ENCODE results near the gene CHD9.
A peak's percentile ranks its signal among the peaks of the same experiment; 100 is the strongest.
"Not testable (repeated sequence)": the region's sequence is repeated elsewhere in the genome, so short reads cannot be mapped to it uniquely, and the experiment has no call there.

CHD9 gene

DNA sequence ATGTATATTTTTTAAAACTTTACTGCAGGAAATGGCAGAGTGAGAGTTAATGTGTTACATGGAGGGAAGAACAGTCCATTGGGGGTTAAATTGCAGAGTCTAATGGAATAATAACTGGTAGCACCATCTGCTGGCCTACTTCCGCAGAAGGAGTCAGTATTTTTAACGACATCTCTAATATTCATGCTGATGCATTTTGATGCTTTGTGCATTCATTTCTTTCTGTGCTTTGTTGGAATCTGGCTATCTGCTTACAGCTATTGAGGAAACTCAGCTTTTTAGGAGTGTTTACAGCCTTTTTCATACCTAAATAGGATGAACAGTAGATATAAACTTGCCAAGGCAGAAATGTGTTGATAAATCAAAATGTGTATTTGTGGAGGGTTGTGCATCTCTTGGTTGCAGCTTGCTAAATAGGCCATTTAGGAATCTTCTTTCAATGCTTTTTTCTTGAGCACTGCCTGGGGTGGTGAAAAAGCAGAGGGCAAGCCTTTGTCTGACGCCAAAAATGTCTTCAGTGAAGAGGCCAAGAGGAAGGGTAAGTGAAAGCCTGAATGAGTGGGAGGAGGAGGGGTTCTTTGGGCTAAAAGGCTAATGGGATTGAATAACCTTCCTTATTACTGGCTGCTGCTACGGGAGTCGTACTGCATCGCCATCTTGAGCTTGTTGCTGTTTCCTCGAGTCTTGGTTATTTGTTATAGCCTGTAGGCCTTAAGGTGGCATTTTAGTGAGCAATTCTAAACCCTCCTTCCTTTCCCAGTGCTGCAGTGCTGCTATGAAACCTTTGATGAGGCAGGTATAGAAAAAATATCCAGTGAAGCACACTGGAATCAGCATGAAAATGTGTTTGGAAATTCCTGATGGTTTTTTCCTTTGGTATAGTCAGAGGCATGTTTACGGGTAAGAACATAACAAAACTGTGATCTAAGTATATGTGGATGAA is 153.3 kb downstream of the CHD9 start:
- DNase-seq (ENCODE audit: low read depth, low spot score), result peak; percentile 89

DNA sequence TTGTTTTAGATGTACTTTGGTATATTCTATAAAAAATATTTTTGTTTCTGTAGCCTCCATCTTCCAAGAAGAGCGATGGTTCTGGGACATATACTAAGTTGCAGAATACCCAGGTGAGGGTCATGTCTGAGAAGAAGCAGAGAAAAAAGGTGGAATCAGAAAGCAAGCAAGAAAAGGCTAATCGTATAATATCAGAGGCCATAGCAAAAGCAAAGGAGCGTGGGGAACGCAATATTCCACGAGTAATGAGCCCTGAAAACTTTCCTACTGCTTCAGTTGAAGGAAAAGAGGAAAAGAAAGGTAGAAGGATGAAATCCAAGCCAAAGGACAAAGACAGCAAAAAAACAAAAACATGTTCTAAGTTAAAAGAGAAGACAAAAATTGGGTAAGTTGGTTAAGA is 154.6 kb downstream of the CHD9 start:
- peak; percentile 13 for DNase-seq (ENCODE audit: low read depth, low spot score)

DNA sequence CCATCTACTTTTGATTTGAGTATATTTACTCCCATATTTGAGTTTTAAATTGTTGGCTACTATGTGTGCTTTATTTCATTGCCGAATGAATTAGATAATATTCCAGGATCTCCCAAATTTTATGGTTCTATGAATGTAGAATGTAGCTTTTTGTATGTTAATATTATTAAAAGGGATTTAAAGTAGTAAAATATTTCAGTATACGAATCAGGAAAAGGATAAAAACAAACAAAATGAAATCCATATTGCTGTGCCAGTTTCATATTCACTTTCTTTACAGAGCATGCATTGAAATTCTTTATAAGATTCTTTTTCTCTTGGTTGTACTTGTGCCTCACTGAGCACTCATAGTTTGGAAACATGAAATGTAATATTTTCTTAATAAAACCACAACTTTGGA is 155.1 kb downstream of the CHD9 start:
- DNase-seq (ENCODE audit: low read depth, low spot score), result no peak

DNA sequence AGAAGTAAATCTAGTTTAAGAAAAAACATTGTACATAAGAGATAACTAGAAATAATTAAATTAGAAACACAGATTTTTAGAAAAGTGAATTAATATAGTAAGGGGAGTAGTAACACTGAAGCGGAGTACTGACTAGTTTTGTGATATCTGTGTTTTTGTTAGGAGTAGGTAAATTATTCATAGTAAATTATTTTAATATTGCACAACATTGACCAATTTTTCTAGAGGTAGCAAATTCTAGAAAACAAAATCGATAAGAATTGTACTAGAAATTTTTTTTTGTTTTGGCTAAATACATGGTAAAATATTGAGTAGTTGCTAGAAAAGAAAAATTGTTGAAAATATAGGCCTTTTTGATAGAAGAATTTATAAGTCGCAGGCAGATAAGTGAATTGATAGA is 156.5 kb downstream of the CHD9 start:
- DNase-seq (ENCODE audit: low read depth, low spot score), result no peak

DNA sequence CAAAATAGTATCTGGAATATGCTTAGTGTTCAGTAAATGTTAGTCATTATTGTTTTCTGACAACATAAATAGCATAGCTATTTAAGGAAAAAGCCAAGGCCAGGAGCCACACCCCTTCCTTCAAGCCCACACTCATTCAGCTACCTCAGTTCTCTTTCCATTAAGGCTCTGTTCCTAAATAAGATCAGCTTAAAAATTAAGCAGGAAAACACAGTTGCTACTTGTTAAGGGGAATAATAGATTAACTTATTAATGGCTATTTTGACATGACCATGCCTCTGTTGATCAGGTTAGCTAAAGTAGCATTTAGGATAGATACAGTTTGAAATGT is 158.1 kb downstream of the CHD9 start:
- no peak for DNase-seq (ENCODE audit: low read depth, low spot score)

DNA sequence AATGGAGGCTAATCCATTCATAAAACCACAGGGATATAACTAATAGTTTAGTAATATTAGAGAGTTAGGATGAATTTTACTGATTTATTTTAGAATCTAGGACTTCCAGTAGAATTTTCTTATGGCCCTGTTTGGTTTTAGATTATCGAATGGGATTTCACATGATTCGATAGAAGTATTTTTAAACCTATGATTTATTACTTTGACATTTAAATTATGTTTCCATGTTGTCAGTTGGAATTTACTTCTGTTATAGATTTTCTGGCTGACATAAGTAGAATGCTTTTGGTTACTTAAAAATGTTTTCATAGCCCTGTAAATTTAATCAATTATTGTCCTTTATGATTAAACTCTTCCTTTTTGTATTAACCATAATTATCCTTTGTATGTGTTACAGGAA is 158.8 kb downstream of the CHD9 start:
- no peak for DNase-seq (ENCODE audit: low read depth, low spot score)

DNA sequence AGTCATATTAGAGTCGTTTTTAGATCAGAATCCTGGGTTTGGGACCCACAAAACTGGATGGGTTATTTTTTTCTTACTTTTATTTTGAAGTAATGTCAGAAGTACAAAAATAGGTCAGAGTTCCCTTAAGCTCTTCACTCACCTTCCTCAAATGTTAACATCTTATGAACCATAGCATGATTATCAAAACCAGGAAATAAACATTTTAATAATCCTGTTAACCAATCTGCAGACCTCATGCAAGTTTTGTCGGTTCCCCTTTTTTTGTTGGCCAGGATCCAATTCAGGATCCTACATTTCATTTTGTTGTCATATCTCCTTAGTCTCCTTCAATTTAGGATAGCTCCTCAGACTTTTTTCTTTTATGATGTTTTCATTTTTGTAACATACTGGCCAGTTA is 162.0 kb downstream of the CHD9 start:
- no peak for DNase-seq (ENCODE audit: low read depth, low spot score)

DNA sequence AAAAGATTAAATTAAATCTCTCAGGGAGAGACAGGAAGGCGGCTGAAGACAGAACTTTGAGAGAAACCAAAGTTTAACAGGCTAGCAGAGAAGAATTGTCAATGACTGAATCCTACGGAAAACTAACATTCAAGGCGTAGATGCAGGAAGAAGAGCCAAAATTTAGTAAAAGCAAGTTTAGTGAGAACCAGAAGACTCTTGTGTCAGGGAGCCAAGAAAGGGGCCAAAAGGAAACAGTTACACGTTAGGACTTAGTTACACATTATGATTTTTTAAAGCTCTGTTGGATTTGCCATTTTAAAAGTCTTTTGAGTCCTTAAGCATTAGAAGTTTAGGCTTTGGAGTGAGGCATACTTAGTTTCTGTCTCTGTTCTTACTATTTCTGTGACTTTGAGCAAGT is 164.6 kb downstream of the CHD9 start:
- no peak for DNase-seq (ENCODE audit: low read depth, low spot score)

DNA sequence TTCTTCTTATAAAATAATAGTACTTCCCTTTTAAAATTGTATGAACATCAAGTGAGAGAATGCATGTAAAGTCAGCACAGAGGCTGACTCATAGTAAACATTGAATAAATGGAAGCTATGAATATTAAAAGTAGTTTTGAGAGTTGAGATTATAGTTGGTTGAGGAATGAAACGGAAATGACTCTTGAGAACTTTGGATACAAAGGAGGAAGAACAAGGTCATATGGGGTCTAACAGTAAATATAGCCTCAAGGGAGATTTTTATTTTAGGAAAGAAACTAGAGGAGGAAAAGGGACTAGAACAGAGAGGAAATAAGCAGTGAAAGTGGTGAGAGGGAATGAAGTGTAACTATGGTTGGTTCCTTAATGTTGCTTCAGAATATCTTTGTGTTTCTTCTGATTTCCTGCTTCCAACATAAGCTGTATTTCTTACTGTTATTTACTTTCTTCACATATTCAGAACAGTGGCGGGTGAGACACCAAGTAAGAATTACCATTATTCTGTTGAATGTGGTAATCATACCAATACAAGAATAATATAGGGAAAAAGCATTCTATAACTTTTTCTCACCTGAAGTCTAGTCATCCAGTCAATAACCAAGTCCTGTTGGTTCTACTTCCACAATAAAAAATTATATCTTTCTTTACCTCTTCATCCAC is 165.1 kb downstream of the CHD9 start:
- no peak for DNase-seq (ENCODE audit: low read depth, low spot score)

DNA sequence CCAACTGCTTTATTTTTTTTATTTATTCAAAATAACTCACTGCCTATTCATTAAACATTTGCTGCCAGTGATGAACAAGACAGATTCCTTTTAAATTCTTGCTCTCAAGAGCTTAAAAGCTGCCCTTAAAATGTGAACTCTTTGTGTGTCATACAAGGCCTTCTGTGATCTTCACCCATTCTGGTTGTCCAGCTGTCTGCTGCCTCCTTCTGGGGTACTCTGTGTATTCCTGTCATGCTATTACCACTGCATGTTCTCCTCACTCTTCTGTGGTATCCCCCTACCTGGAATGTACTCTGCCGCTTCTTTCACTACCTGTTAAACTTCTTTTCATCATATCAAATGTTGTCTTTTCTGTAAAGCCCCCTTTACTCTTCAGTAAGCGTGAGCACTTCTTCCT is 165.8 kb downstream of the CHD9 start:
- DNase-seq (ENCODE audit: low read depth, low spot score), result peak; percentile 25

DNA sequence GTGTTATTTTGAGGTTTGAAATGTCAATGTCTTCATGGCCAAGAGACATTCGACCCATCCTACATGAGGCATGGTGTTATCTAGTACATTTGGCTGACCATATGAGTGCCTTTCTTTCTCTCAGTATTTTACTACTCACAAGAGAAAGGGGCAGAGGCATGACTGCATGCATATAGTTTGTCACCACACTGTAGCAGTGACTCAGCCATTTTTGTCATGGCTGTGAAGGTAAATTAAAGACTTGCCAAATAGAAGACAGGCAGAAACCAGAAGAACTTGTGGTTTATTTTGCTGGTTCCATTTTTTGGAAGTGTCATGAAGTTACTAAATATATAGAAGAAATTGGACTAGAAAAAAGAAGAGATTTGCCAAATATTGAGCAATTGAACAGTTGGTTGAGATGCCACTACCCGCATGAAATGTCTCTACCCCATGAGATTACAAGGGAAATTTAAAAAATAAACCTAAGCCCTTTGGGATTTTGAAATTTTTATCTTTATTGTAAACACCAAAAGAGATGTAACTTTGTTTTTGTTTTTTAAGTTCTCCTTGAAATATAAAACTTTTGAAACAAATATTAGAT is 170.3 kb downstream of the CHD9 start:
- DNase-seq (ENCODE audit: low read depth, low spot score), result peak; percentile 24

DNA sequence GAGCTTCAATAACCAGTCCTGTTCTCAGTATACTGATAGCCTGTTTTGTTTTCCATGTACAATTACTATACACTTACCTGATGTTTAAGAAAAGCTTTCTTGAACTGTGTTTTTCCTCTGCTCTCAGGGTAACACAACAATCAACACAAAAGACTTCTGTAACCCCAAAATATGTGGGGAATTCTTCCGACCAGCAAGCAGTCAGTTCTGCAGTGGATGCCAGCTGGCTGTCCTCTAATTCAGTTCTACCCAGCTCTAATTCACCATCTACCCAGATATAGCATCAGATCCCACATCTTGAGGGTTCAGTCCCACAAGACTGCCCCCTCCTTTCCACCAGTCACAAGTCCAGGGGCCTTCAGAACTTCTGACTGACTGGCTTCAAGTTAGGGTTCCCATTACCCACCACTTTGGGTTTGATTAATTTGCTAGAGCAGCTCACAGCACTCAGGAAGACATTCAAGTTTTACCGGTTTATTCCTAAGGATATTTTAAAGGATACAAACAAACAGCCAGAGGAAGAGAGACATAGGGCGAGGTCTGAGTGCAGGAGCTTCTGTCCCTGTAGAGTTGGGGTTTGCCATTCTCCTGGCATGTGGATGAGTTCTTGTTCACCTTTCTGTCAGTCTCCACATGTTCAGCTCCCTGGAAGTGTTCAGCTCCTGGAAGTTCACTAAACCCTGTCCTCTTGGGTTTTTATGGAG is 178.2 kb downstream of the CHD9 start:
- DNase-seq (ENCODE audit: low read depth, low spot score), result peak; percentile 72

DNA sequence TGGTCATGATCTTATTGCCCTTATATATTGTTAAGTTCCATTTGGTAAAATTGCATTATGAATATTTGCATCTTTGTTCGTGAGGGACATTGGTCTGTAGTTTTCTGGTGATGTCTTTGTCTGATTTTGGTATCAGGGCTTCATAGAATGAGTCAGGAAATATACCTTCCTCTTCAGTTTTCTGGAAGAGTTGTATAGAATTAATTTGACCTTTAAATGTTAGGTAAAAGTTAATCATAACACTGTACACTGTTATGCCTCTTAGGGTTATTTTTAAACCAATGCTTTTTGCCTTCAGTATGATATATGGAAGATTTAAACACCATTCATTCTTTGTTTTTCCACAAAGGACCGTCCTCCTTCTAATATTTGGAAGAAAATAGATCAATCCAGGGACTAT is 180.0 kb downstream of the CHD9 start:
- no peak for DNase-seq (ENCODE audit: low read depth, low spot score)

DNA sequence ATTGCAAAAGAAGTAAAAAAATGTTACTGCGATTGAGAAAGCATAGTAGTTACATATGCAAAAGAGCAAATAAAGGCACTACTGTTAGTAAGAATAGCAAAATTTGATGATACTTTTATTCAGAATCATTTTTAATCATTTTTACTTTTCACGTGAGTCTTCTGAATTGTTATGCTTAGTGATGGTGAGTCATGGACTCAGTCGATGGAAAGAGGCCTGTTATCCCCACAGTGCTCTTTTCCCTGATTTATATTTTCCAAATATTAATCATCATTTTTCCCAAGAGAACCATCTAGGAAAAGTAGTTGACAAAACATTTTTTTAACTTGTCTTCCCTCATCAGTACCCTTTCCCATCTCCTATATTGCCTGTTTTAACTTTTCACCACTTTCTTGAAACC is 181.1 kb downstream of the CHD9 start:
- DNase-seq (ENCODE audit: low read depth, low spot score), result no peak

DNA sequence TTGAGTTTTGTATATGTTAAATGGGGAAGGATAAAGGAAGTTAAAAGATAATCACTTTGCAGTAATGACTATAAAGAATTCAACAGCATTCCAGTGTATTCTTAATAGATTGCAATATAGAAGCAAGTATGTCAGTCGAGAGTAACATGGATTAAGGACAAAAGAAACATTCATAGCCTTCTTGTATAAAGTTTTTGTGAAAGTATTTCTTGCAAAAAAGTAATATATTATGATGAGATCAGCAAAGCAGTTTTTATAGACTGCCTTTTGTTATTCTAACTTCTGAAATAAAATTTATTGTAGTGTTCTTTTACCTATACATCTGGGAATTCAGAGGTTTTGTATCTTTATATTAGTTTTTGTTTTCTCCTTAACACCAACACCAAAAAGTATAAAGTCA is 194.5 kb downstream of the CHD9 start:
- DNase-seq (ENCODE audit: low read depth, low spot score), result no peak

DNA sequence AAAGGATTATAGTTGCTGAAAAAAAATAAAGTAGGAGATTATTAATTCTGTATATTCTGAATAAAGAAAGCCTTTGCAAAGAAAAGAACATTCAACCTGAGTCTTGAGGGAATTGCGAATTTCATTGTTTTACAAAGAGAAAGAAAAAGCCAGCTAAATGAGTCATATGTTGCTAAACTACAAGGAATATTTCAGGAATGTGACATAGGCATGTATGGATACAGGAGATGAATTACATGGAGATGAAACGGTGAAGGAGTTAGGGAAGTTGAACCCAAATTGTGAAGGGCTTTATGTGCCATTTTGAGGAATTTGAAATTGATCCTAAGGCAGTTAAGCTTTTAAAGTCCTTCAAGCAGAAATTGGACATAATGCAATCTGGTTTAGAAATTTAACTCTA is 202.2 kb downstream of the CHD9 start:
- peak; percentile 53 for DNase-seq (ENCODE audit: low read depth, low spot score)

DNA sequence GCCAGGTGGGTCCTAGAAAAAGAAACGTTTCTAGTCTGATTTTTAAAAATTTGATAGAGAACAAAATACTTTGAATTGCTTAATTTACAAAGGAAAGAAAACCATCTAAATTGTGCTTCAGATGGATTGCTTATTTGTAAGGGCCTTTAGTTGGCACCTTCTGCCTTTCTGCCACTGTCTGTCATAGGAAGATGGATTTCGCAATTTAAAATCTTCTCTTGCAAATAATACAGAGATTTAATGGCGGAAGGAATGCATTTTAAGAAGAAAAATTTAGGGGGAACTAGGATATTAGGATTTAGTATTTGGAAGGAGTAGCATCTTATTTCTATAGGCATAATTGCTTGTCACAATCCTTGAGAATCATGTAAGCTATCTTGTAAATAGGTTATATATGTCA is 204.0 kb downstream of the CHD9 start:
- DNase-seq (ENCODE audit: low read depth, low spot score), result no peak

DNA sequence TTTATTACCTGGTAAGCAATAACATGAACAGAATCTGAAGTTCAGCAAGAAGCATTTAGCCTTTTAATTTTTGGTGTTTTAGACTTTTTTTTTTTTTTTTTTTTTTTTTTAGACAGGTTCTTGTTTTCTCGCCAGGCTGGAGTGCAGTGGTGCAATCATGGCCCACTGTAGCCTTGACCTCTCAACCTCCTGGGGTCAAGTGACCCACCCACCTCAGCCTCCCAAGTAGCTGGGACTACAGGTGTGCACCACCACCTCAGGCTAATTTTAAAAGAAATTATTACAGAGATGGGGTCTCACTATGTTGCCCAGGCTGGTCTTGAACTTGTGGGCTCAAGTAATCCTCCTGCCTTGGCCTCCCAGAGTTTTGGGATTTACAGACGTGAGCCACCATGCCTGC is 206.5 kb downstream of the CHD9 start:
- DNase-seq (ENCODE audit: low read depth, low spot score), result no peak

DNA sequence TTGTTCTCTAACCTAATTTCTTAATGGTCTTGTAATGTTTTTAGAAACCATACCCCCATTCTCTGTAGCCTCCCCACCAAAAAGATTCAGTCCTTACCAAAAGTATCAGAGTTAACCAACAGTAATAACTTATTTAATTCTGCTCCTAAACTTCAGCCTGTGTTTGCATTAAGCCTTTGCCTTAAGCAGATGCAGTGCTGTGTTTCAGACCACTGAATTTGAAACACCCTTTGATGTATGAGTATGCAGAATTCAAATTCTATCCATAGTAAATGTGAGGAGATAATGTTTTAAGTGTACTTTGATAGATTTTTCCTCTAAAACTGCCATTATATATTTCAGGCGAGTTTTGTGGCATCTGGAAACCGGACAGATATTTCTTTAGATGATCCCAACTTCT is 207.9 kb downstream of the CHD9 start:
- no peak for DNase-seq (ENCODE audit: low read depth, low spot score)

DNA sequence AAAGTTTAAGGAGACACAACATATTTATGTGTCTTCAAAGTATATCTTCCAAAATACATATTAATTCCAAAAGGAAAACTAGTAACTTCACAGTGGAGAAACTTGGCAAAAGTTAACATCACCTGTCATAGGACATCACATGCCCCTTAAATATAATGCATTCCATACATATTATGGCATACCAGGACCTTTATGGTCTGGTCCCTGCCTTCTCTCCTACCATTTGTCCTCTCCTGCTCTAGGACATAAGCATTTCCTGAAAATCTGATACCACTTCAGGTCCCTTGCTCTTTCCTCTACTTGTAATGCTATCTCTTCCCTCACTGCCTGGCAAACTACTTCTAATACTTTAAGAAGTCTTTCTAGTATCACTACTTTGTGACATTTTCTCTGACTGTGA is 211.4 kb downstream of the CHD9 start:
- DNase-seq (ENCODE audit: low read depth, low spot score), result no peak

DNA sequence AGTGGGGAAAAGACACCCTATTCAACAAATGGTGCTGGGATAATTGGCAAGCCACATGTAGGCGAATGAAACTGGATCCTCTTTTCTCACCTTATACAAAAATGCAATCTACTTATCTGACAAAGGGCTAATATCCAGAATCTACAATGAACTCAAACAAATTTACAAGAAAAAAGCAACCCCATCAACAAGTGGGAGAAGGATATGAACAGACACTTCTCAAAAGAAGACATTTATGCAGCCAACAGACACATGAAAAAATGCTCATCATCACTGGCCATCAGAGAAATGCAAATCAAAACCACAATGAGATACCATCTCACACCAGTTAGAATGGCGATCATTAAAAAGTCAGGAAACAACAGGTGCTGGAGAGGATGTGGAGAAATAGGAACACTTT is 223.7 kb downstream of the CHD9 start:
- not testable (repeated sequence) for DNase-seq (ENCODE audit: low read depth, low spot score)

DNA sequence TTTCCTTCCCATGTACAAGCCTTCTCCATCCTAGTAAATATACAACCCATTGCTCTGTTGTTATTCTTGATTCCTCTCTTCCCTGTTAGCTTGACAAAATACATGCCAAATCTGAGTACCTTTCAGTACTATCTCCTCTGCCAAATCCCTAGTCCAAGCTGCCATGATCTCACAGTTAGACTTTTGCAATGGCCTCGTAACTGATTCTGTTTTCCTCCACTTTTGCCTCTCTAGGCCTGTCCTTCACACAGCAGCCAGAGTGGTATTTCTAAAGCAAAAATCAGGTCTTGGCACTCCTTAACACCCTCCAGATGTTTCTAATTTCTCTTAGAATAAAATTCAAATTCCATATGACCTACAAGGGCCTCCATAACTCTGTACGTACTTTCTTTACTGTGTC is 226.5 kb downstream of the CHD9 start:
- DNase-seq (ENCODE audit: low read depth, low spot score), result no peak

Measured in astrocyte of the hippocampus (primary cell).